22Rv1 (cell line): ENCODE measurements around the gene MIS18A.

ENCODE experiments used
- ZFX ChIP-seq: fragments of 450-650 bp; IDR thresholded peaks from 2 replicates; pipeline ENCODE4 v1.6.1; 2017; ENCODE audit warnings: antibody characterized with exemption, borderline replicate concordance
- TF ChIP-seq, protein P1 (sequence below): fragments of 450-650 bp; IDR thresholded peaks from 2 replicates; pipeline ENCODE4 v1.5.1; 2017; ENCODE audit warnings: mild to moderate bottlenecking

DNA sequence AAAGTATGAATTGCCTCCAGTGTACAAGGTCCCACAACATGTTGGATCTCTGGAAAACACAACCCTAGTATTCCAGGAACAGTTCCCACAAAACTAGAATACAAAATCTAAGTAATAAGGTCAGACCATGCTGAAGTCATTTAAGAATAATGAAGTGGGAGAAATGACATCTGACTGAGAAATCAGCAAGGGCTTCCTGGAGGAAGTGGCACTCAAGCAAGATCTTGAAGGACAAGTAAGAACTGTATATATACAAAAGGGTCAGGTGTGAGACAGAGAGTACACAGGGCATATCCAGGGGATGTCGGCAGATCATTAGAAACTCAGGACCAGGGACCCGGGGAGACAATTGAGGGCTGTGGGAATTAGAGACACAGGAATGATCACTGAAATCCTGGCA is 18.7 kb downstream of the MIS18A start:
- TF ChIP-seq, protein P1, sequence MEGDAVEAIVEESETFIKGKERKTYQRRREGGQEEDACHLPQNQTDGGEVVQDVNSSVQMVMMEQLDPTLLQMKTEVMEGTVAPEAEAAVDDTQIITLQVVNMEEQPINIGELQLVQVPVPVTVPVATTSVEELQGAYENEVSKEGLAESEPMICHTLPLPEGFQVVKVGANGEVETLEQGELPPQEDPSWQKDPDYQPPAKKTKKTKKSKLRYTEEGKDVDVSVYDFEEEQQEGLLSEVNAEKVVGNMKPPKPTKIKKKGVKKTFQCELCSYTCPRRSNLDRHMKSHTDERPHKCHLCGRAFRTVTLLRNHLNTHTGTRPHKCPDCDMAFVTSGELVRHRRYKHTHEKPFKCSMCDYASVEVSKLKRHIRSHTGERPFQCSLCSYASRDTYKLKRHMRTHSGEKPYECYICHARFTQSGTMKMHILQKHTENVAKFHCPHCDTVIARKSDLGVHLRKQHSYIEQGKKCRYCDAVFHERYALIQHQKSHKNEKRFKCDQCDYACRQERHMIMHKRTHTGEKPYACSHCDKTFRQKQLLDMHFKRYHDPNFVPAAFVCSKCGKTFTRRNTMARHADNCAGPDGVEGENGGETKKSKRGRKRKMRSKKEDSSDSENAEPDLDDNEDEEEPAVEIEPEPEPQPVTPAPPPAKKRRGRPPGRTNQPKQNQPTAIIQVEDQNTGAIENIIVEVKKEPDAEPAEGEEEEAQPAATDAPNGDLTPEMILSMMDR = no peak
- TF ChIP-seq ZFX = no peak
